DOHH2 (cell line): Measurements from ENCODE around the gene GABRG3.

Source experiments
- H3F3A ChIP-seq: fragments of 200-600 bp; sonication (generic), shearing (Covaris generic); 2 replicates; pipeline ENCODE4 v1.6.0; 2016; ENCODE audit warnings: antibody characterized with exemption, mild to moderate bottlenecking; ENCODE audit not compliant: control insufficient read depth, insufficient read depth
- H3K27ac ChIP-seq: fragments of 200-600 bp; sonication (generic); 2 replicates; pipeline ENCODE4 v1.5.1; 2014; ENCODE audit warnings: low read depth, mild to moderate bottlenecking, low read length, moderate library complexity
- H3K27me3 ChIP-seq: fragments of 200-600 bp; sonication (generic); 2 replicates; pipeline ENCODE4 v1.6.1; 2014; ENCODE audit warnings: mild to moderate bottlenecking, low read length, mixed read lengths; ENCODE audit not compliant: control insufficient read depth
- H3K36me3 ChIP-seq: fragments of 200-600 bp; sonication (generic); 2 replicates; pipeline ENCODE4 v1.6.1; 2014; ENCODE audit warnings: mild to moderate bottlenecking, low read length, moderate library complexity, mixed read lengths; ENCODE audit not compliant: control insufficient read depth
- H3K4me1 ChIP-seq: fragments of 200-600 bp; sonication (generic); 2 replicates; pipeline ENCODE4 v1.6.1; 2014; ENCODE audit warnings: mild to moderate bottlenecking, low read length, mixed read lengths; ENCODE audit not compliant: control insufficient read depth
- H3K4me2 ChIP-seq: fragments of 200-600 bp; sonication (generic); 2 replicates; pipeline ENCODE4 v1.6.0; 2014; ENCODE audit warnings: mild to moderate bottlenecking, low read length, moderate library complexity
- H3K4me3 ChIP-seq: fragments of 200-600 bp; sonication (generic); 2 replicates; pipeline ENCODE4 v1.5.1; 2014; ENCODE audit warnings: mild to moderate bottlenecking, low read length, mixed read lengths
- H3K79me2 ChIP-seq: fragments of 200-600 bp; sonication (generic); 2 replicates; pipeline ENCODE4 v1.6.1; 2014; ENCODE audit warnings: mild to moderate bottlenecking, low read length, mixed read lengths; ENCODE audit not compliant: control insufficient read depth
- H3K9me2 ChIP-seq: fragments of 200-600 bp; sonication (generic); replicated peaks from 2 replicates; pipeline ENCODE4 v1.6.1; 2014; ENCODE audit warnings: mild to moderate bottlenecking, low read length, mixed read lengths; ENCODE audit not compliant: control insufficient read depth
- H3K9me3 ChIP-seq: fragments of 200-600 bp; sonication (generic); 2 replicates; pipeline ENCODE4 v1.6.1; 2014; ENCODE audit warnings: antibody characterized with exemption, low read length, mixed read lengths; ENCODE audit not compliant: control insufficient read depth, insufficient read depth
- H4K20me1 ChIP-seq: fragments of 200-600 bp; sonication (generic); 2 replicates; pipeline ENCODE4 v1.6.0; 2014; ENCODE audit warnings: low read depth, mild to moderate bottlenecking, antibody characterized with exemption, low read length, moderate library complexity; ENCODE audit not compliant: control insufficient read depth, insufficient read depth
- EZH2phosphoT487 ChIP-seq: fragments of 200-600 bp; sonication (generic); IDR thresholded peaks from 2 replicates; pipeline ENCODE4 v1.6.1; 2017; ENCODE audit warnings: borderline replicate concordance, mild to moderate bottlenecking, antibody characterized with exemption, low read length, moderate library complexity, mixed read lengths
- TF ChIP-seq, protein P1 (sequence below): fragments of 200-600 bp; sonication (generic); IDR thresholded peaks from one replicate; pipeline ENCODE4 v1.5.1; 2014; ENCODE audit warnings: antibody characterized with exemption, mild to moderate bottlenecking, low read depth, low read length; ENCODE audit not compliant: poor library complexity, severe bottlenecking

Gene GABRG3

DNA sequence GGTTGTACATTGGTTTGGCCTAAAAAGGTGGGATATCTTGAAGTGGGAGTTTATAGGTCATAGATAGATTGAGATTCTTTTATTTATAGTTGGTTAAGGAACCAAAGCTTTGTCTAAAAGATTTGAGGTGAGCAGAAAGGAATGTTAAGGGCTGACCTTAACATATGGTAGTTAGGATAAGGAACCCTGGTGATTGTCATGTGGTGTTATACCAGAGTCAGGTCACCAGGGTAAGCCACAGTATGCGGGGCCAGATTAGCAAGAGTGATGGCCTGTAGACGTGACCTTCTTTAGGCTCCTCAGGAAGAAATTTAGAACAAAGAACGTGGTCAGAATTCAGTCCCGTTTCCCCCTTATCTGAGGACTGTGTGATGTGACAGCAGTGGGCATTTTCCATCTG is 249.2 kb downstream of the GABRG3 start:
- TF ChIP-seq, protein P1, sequence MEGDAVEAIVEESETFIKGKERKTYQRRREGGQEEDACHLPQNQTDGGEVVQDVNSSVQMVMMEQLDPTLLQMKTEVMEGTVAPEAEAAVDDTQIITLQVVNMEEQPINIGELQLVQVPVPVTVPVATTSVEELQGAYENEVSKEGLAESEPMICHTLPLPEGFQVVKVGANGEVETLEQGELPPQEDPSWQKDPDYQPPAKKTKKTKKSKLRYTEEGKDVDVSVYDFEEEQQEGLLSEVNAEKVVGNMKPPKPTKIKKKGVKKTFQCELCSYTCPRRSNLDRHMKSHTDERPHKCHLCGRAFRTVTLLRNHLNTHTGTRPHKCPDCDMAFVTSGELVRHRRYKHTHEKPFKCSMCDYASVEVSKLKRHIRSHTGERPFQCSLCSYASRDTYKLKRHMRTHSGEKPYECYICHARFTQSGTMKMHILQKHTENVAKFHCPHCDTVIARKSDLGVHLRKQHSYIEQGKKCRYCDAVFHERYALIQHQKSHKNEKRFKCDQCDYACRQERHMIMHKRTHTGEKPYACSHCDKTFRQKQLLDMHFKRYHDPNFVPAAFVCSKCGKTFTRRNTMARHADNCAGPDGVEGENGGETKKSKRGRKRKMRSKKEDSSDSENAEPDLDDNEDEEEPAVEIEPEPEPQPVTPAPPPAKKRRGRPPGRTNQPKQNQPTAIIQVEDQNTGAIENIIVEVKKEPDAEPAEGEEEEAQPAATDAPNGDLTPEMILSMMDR: no peak
- TF ChIP-seq EZH2phosphoT487: no peak
- H3K27me3 ChIP-seq: no peaks in the 10 kb centered on the region
- H3F3A ChIP-seq: no peaks in the 10 kb centered on the region

GRCh38 chr15:27222479-27222878 is 251.5 kb downstream of the GABRG3 start:
- Histone ChIP-seq H3K4me2 (no peak overlapping the region), H3F3A (no peaks in the 10 kb centered on the region), H3K9me2 (no peaks in the 10 kb centered on the region), H4K20me1 (no peaks in the 10 kb centered on the region), H3K4me1 (no peaks in the 10 kb centered on the region), H3K79me2 (no peaks in the 10 kb centered on the region), H3K4me3 (no peak overlapping the region), H3K36me3 (no peaks in the 10 kb centered on the region), H3K9me3 (peaks cover 27% of the 10 kb centered on the region; the same call in 1 of the 2 replicates), H3K27ac (no peak overlapping the region), H3K27me3 (no peaks in the 10 kb centered on the region)
- TF ChIP-seq, protein P1: no peak
- TF ChIP-seq EZH2phosphoT487: no peak

More for the DNA sequence above, 249.2 kb downstream of the GABRG3 start:
- Histone ChIP-seq H3K27ac (no peak overlapping the region), H3K4me2 (no peak overlapping the region), H3K79me2 (no peaks in the 10 kb centered on the region), H3K9me3 (peaks cover 23% of the 10 kb centered on the region; the same call in 1 of the 2 replicates), H3K4me3 (no peak overlapping the region), H4K20me1 (no peaks in the 10 kb centered on the region), H3K4me1 (no peaks in the 10 kb centered on the region), H3K9me2 (no peaks in the 10 kb centered on the region), H3K36me3 (no peaks in the 10 kb centered on the region)

DNA sequence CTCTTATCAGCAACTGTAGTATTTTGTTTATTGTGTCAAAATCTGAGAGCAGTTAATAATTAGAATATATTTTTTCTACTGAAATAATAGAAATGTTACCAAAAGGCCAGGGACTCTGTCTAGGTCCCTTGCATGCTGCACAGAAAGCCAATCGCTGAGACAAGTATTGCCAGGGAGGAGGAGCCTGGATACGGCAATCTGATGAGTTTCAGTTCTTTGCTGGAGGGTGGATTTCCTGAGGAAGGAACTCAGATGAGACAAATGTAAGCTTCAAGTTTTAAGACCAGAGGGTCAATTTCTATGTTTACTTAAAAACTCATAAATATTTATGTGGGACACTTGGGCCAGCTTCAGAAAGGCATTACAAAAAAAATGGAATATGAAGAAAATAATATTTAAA is 252.2 kb downstream of the GABRG3 start:
- Histone ChIP-seq H4K20me1 (no peaks in the 10 kb centered on the region), H3K9me2 (no peaks in the 10 kb centered on the region), H3K4me1 (no peaks in the 10 kb centered on the region), H3K9me3 (peaks cover 23% of the 10 kb centered on the region; the same call in 1 of the 2 replicates), H3F3A (no peaks in the 10 kb centered on the region), H3K27ac (no peak overlapping the region), H3K27me3 (no peaks in the 10 kb centered on the region), H3K4me2 (no peak overlapping the region), H3K36me3 (no peaks in the 10 kb centered on the region), H3K79me2 (no peaks in the 10 kb centered on the region), H3K4me3 (no peak overlapping the region)
- TF ChIP-seq, protein P1: no peak
- TF ChIP-seq EZH2phosphoT487: no peak
